Activated naive CD4-positive, alpha-beta T cell treated with anti-CD3 and anti-CD28 coated beads, Interleukin-2, amount 50 U/mL, for 24 hours (primary cell): ENCODE measurements around the gene PCDHB6.
"Not testable (repeated sequence)": the region's sequence is repeated elsewhere in the genome, so short reads cannot be mapped to it uniquely, and the experiment has no call there.

Experiments
- H3K27ac Mint-ChIP-seq: one replicate; pipeline ENCODE4 v1.8.0; 2021; ENCODE audit warnings: mild to moderate bottlenecking, mixed read lengths
- H3K27me3 Mint-ChIP-seq: one replicate; pipeline ENCODE4 v1.8.0; 2021; ENCODE audit warnings: mixed read lengths
- H3K36me3 Mint-ChIP-seq: one replicate; pipeline ENCODE4 v1.8.0; 2021; ENCODE audit warnings: mixed read lengths
- H3K4me1 Mint-ChIP-seq: one replicate; pipeline ENCODE4 v1.8.0; 2021; ENCODE audit warnings: mixed read lengths
- H3K4me3 Mint-ChIP-seq: one replicate; pipeline ENCODE4 v1.8.0; 2021; ENCODE audit warnings: mild to moderate bottlenecking, mixed read lengths
- H3K9me3 Mint-ChIP-seq: one replicate; pipeline ENCODE4 v1.8.0; 2021; ENCODE audit warnings: mixed read lengths

The PCDHB6 gene

GRCh38 chr5:141149812-141150211 is at the start of gene PCDHB6:
PCDHB6 (plus strand) TSS chr5:141150057; CDS start chr5:141150258, 201 bp downstream.
- Mint-ChIP-seq H3K27me3 (peaks cover 43% of the 10 kb centered on the region), H3K4me1 (peaks cover 4% of the 10 kb centered on the region), H3K27ac (no peak within 1 kb of the TSS), H3K9me3 (peaks cover 22% of the 10 kb centered on the region), H3K36me3 (peaks cover 13% of the 10 kb centered on the region), H3K4me3 (peak within 1 kb of the TSS; percentile 34)

- H3K4me1 Mint-ChIP-seq = peaks cover 3% of the 10 kb centered on the region
- H3K9me3 Mint-ChIP-seq = peaks cover 19% of the 10 kb centered on the region
- H3K4me3 Mint-ChIP-seq = peak within 1 kb of the TSS; percentile 66
- H3K27ac Mint-ChIP-seq = peak within 1 kb of the TSS; percentile 82
- H3K36me3 Mint-ChIP-seq = peaks cover 8% of the 10 kb centered on the region
- H3K27me3 Mint-ChIP-seq = peaks cover 40% of the 10 kb centered on the region
These were observed 49.5 kb upstream of the PCDHB6 start, which contains the start of gene PCDHB3 for GRCh38 chr5:141100243-141100805. PCDHB3 (plus strand) TSS chr5:141100473; CDS start chr5:141100650, 177 bp downstream.

- Mint-ChIP-seq H3K36me3 (peaks cover 8% of the 10 kb centered on the region), H3K9me3 (peaks cover 19% of the 10 kb centered on the region), H3K27me3 (peaks cover 44% of the 10 kb centered on the region), H3K4me1 (peaks cover 3% of the 10 kb centered on the region), H3K27ac (no peak overlapping the region), H3K4me3 (no peak overlapping the region)
These were observed 48.8 kb upstream of the PCDHB6 start for GRCh38 chr5:141101059-141101458.

- Mint-ChIP-seq H3K27me3 (peaks cover 45% of the 10 kb centered on the region), H3K9me3 (peaks cover 20% of the 10 kb centered on the region)
- H3K36me3 Mint-ChIP-seq, H3K4me1 Mint-ChIP-seq, H3K4me3 Mint-ChIP-seq, H3K27ac Mint-ChIP-seq: not testable (repeated sequence)
These were observed 47.8 kb upstream of the PCDHB6 start for GRCh38 chr5:141102070-141102469.

GRCh38 chr5:141102471-141102870 is 47.4 kb upstream of the PCDHB6 start:
- H3K36me3 Mint-ChIP-seq, H3K27ac Mint-ChIP-seq, H3K4me3 Mint-ChIP-seq, H3K4me1 Mint-ChIP-seq: not testable (repeated sequence)
- Mint-ChIP-seq H3K9me3 (peaks cover 24% of the 10 kb centered on the region), H3K27me3 (peaks cover 44% of the 10 kb centered on the region)

- Mint-ChIP-seq H3K27me3 (peaks cover 33% of the 10 kb centered on the region), H3K36me3 (peaks cover 4% of the 10 kb centered on the region)
These were observed 44.5 kb upstream of the PCDHB6 start for GRCh38 chr5:141105350-141105749.

GRCh38 chr5:141119250-141119649 is 30.6 kb upstream of the PCDHB6 start:
- Mint-ChIP-seq H3K27me3 (peaks cover 24% of the 10 kb centered on the region), H3K27ac (no peak overlapping the region), H3K4me1 (no peaks in the 10 kb centered on the region), H3K9me3 (peaks cover 40% of the 10 kb centered on the region), H3K4me3 (no peak overlapping the region), H3K36me3 (peaks cover 15% of the 10 kb centered on the region)

More at GRCh38 chr5:141105350-141105749, 44.5 kb upstream of the PCDHB6 start:
- Mint-ChIP-seq H3K9me3 (peaks cover 13% of the 10 kb centered on the region), H3K4me3 (no peak overlapping the region), H3K4me1 (peaks cover 1% of the 10 kb centered on the region), H3K27ac (no peak overlapping the region)

- Mint-ChIP-seq H3K4me1 (no peaks in the 10 kb centered on the region), H3K36me3 (peaks cover 7% of the 10 kb centered on the region), H3K9me3 (peaks cover 20% of the 10 kb centered on the region), H3K4me3 (no peak within 1 kb of the TSS), H3K27ac (no peak within 1 kb of the TSS), H3K27me3 (peaks cover 20% of the 10 kb centered on the region)
These were observed 28.3 kb upstream of the PCDHB6 start, which contains the start of gene PCDHB4 for GRCh38 chr5:141121563-141121962. PCDHB4 (plus strand) TSS chr5:141121818; CDS start chr5:141121999, 181 bp downstream.

- H3K27ac Mint-ChIP-seq = no peak overlapping the region
- peaks cover 4% of the 10 kb centered on the region for H3K36me3 Mint-ChIP-seq
- H3K4me3 Mint-ChIP-seq = no peak overlapping the region
- H3K4me1 Mint-ChIP-seq = no peaks in the 10 kb centered on the region
- H3K9me3 Mint-ChIP-seq = peaks cover 17% of the 10 kb centered on the region
- peaks cover 22% of the 10 kb centered on the region for H3K27me3 Mint-ChIP-seq
These were observed 27.9 kb upstream of the PCDHB6 start for GRCh38 chr5:141121985-141122384.

- H3K27me3 Mint-ChIP-seq = peaks cover 23% of the 10 kb centered on the region
- not testable (repeated sequence) for H3K36me3 Mint-ChIP-seq, H3K4me3 Mint-ChIP-seq, H3K27ac Mint-ChIP-seq, H3K4me1 Mint-ChIP-seq
- H3K9me3 Mint-ChIP-seq = peaks cover 17% of the 10 kb centered on the region
These were observed 26.3 kb upstream of the PCDHB6 start for GRCh38 chr5:141123396-141124135.

- peaks cover 22% of the 10 kb centered on the region for H3K27me3 Mint-ChIP-seq
- no peak overlapping the region for H3K27ac Mint-ChIP-seq
- H3K9me3 Mint-ChIP-seq = peaks cover 12% of the 10 kb centered on the region
- no peak overlapping the region for H3K4me3 Mint-ChIP-seq
- H3K36me3 Mint-ChIP-seq = peaks cover 2% of the 10 kb centered on the region
- no peaks in the 10 kb centered on the region for H3K4me1 Mint-ChIP-seq
These were observed 22.6 kb upstream of the PCDHB6 start for GRCh38 chr5:141127305-141127704.

GRCh38 chr5:141135030-141135717 is 14.7 kb upstream of the PCDHB6 start, which contains the start of gene PCDHB5:
PCDHB5 (plus strand) TSS chr5:141135206; CDS start chr5:141135435, 229 bp downstream.
- peaks cover 33% of the 10 kb centered on the region for H3K9me3 Mint-ChIP-seq
- no peak within 1 kb of the TSS for H3K27ac Mint-ChIP-seq
- H3K4me3 Mint-ChIP-seq = peak within 1 kb of the TSS; percentile 61
- peaks cover 4% of the 10 kb centered on the region for H3K4me1 Mint-ChIP-seq
- H3K27me3 Mint-ChIP-seq = peaks cover 26% of the 10 kb centered on the region
- peaks cover 10% of the 10 kb centered on the region for H3K36me3 Mint-ChIP-seq

GRCh38 chr5:141135718-141136266 is 14.1 kb upstream of the PCDHB6 start:
- peaks cover 4% of the 10 kb centered on the region for H3K4me1 Mint-ChIP-seq
- H3K27ac Mint-ChIP-seq = no peak overlapping the region
- H3K36me3 Mint-ChIP-seq = peaks cover 10% of the 10 kb centered on the region
- peaks cover 28% of the 10 kb centered on the region for H3K9me3 Mint-ChIP-seq
- no peak overlapping the region for H3K4me3 Mint-ChIP-seq
- peaks cover 23% of the 10 kb centered on the region for H3K27me3 Mint-ChIP-seq

- Mint-ChIP-seq H3K9me3 (peaks cover 28% of the 10 kb centered on the region), H3K27me3 (peaks cover 25% of the 10 kb centered on the region)
- H3K27ac Mint-ChIP-seq, H3K4me3 Mint-ChIP-seq, H3K4me1 Mint-ChIP-seq, H3K36me3 Mint-ChIP-seq: not testable (repeated sequence)
These were observed 12.5 kb upstream of the PCDHB6 start for GRCh38 chr5:141137346-141137745.

GRCh38 chr5:141150224-141150992 is 551 bp downstream of the PCDHB6 start:
- Mint-ChIP-seq H3K4me1 (peaks cover 4% of the 10 kb centered on the region), H3K27ac (no peak overlapping the region), H3K9me3 (peaks cover 22% of the 10 kb centered on the region), H3K4me3 (peak overlapping the region; percentile 34), H3K36me3 (peaks cover 13% of the 10 kb centered on the region), H3K27me3 (peaks cover 42% of the 10 kb centered on the region)
